Tibial artery (tissue), 4 donors: ENCODE measurements around the gene VTI1A.
A peak's percentile ranks its signal among the peaks of the same experiment; 100 is the strongest.

ENCODE experiments used
- DNase-seq, 2 donors: peaks; one replicate each; pipeline ENCODE4 v3.0.0-alpha.2; 2019
- H3K27ac ChIP-seq, 2 donors: fragments of 200-600 bp; sonication (generic) in 1 of 2; 1 replicate in 1 of 2; 2 replicates in 1 of 2; pipeline ENCODE4 v1.5.1; 2018 to 2019; ENCODE audit warnings: mild to moderate bottlenecking in 1 of 2
- H3K27me3 ChIP-seq, 2 donors: fragments of 200-600 bp; sonication (generic) in 1 of 2; one replicate each; pipeline versions ENCODE4 v1.5.1 to v1.6.0; 2016 to 2019
- H3K36me3 ChIP-seq, 3 donors: fragments of 200-600 bp; sonication (generic) in 2 of 3; one replicate each; pipeline ENCODE4 v1.5.1; 2016 to 2019; ENCODE audit warnings: mild to moderate bottlenecking in 2 of 3
- H3K4me1 ChIP-seq, 4 donors: fragments of 200-600 bp; sonication (generic) in 2 of 4; 1 replicate in 3 of 4; 2 replicates in 1 of 4; pipeline ENCODE4 v1.5.1; 2016 to 2019
- H3K4me3 ChIP-seq, 2 donors: fragments of 200-600 bp; sonication (generic) in 1 of 2; 1 replicate in 1 of 2; 2 replicates in 1 of 2; pipeline ENCODE4 v1.5.1; 2018 to 2019; ENCODE audit warnings: mild to moderate bottlenecking in 2 of 2
- H3K9me3 ChIP-seq, 3 donors: fragments of 200-600 bp; sonication (generic) in 1 of 3; one replicate each; pipeline ENCODE4 v1.5.1; 2016 to 2019
- CTCF ChIP-seq, 2 experiments: fragments of 200-600 bp in 1 of 2; fragments of 450-650 bp in 1 of 2; IDR thresholded peaks; one replicate each; pipeline ENCODE4 v1.5.1; 2017 to 2019; ENCODE audit warnings: antibody characterized with exemption in 2 of 2, mild to moderate bottlenecking in 1 of 2, moderate library complexity in 1 of 2
- intact Hi-C: fragments of 100-400 bp; cut with DNase I; formaldehyde crosslinking; loops from one replicate; pipeline ENCODE4 v1.15.0; 2023; ENCODE audit warnings: low total_unique reads

VTI1A gene

DNA sequence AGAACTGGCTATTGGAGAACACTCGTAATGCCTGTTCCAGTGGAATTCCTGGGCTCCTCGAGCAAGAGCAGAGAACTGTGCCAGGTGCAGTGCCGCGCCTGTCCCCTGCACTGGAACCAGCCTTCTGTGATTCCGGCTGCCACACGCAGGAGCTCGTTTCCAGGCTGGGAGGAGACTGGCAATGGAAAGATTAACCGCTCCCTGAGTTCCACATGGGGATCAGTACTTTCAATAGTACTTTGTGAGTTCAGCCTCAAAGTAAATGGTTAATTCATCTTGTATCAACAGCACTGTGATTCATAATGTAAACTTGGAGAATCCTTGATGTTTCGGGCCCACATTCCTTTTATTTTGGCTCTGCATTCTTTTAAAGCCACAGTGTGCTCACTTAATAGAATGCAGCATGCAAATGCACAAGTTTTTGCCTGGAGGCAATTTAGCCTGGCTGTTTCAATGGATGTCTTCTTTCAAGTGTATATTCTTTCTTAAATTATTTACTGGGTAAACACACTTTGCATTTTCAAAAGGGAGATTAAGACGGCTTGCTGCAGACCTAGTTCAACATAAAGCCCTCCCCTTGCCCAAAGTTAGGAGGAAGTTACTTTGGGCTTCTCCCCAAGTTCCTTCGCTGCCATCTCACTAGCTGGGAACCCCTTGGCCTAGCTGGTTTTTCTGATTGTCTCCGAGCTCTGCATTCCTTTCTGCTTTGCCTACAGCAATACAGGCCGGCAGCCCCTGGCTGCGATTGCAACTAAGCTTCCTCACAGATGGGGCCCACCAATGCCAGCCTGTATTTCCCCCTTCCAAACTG lies 364.9 kb downstream of the VTI1A start:
- H3K9me3 ChIP-seq, result no peaks in the 10 kb centered on the region
- intact Hi-C loops, result no loop called here
- peak; percentile 42 to 89 for DNase-seq
- peak overlapping the region; percentile 40 to 55 for H3K27ac ChIP-seq
- no peaks in the 10 kb centered on the region for H3K27me3 ChIP-seq
- no peaks in the 10 kb centered on the region for H3K36me3 ChIP-seq
- no peak overlapping the region for H3K4me3 ChIP-seq
- peaks cover 0 to 24% (median 17%) of the 10 kb centered on the region in 4 donors for H3K4me1 ChIP-seq
- TF ChIP-seq CTCF (IDR thresholded peaks at IDR 0.05), result peak; percentile 5 to 38

- DNase-seq, result no peak
- Histone ChIP-seq H3K9me3 (no peaks in the 10 kb centered on the region), H3K36me3 (no peaks in the 10 kb centered on the region), H3K27ac (peak overlapping the region in 1 of 2 donors; percentile 55), H3K27me3 (no peaks in the 10 kb centered on the region), H3K4me1 (peaks cover 0 to 24% (median 17%) of the 10 kb centered on the region in 4 donors), H3K4me3 (no peak overlapping the region)
- intact Hi-C loops, result no loop called here
- TF ChIP-seq CTCF (IDR thresholded peaks at IDR 0.05), result no peak
These were observed 365.6 kb downstream of the VTI1A start for GRCh38 chr10:112812586-112812985.

DNA sequence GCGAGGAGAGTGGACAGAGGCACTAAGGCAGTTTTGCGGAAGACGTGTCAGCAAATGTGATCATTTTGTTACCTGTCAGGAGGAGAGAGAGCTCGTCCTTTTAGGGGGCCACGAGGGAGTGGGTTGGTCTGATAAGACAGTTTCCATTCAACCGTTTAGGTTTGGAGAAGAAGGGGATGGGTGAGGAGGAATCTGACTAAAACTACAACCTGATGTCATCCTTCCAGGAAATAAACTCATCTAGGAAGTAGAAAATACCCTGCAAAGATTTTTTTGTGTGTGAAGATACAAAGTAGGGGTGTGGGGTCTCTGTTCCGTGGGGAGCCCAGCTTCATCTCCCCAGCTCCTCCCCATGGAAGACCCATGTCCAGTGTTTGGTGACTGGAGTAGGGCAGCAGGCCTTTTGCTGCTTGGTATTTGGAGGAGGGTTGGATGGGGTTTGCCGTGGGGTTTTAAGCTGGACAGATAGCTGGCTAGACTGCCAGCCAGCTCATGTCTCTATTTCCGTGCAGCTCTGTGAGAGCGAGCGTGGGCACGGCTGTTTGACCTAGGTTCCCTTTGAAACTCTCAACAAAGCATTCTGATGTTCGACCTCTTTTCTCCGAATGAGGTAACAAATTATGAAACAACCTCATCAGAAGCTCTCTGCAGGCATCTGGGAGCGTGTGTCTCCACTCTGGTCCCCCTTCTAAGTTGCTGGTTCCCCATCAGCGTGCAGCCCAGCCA lies 367.0 kb downstream of the VTI1A start:
- Histone ChIP-seq H3K27me3 (no peaks in the 10 kb centered on the region), H3K4me3 (no peak overlapping the region), H3K27ac (no peak overlapping the region), H3K9me3 (no peaks in the 10 kb centered on the region), H3K4me1 (peaks cover 0 to 24% (median 17%) of the 10 kb centered on the region in 4 donors), H3K36me3 (no peaks in the 10 kb centered on the region)
- DNase-seq, result no peak
- intact Hi-C loops, result no loop called here
- TF ChIP-seq CTCF (IDR thresholded peaks at IDR 0.05), result no peak

DNA sequence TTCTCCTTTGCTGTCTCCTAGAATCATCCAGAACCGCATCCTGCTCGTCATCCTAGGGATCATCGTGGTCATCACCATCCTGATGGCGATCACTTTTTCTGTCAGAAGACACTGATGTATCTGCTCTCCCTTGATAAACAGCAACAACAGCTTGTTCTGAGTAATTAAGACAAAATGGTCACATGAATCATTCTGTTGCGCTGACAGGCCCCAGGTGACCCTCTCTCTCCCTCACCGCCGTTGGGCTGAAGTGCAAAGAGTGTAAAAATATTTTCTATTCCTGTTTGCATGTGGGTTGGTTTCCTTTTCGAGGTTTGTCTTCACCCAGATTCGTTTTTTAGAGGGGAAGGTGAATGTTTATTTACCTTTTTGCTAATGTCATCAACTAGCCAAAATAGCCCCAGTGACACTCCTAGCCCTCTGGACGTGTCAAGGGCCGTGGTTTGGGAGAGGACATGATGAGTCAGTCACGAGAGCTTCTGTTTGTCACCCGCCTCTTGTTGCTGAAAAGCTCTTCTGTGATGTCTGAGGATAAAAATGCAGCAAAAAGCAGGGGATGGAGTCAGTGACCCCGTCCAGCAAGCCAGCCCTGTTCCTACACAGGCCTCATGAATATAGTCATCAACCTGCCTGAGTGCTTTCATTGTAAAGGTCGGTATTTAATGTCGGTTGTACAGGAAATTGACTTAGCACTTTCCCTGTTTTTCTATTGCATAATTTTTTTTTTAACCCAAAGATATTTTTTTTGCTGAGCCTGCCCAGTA lies 368.4 kb downstream of the VTI1A start:
- intact Hi-C loops, result no loop called here
- no peaks in the 10 kb centered on the region for H3K36me3 ChIP-seq
- no peaks in the 10 kb centered on the region for H3K9me3 ChIP-seq
- TF ChIP-seq CTCF (IDR thresholded peaks at IDR 0.05), result no peak
- peak in 1 of 2 donors; percentile 41 for DNase-seq
- no peak overlapping the region for H3K4me3 ChIP-seq
- no peaks in the 10 kb centered on the region for H3K27me3 ChIP-seq
- H3K4me1 ChIP-seq, result peaks cover 0 to 24% (median 17%) of the 10 kb centered on the region in 4 donors
- peak overlapping the region; percentile 5 to 40 for H3K27ac ChIP-seq

- H3K4me1 ChIP-seq, result peaks cover 0 to 24% (median 17%) of the 10 kb centered on the region in 4 donors
- H3K36me3 ChIP-seq, result no peaks in the 10 kb centered on the region
- no peak for DNase-seq
- H3K27me3 ChIP-seq, result no peaks in the 10 kb centered on the region
- no peaks in the 10 kb centered on the region for H3K9me3 ChIP-seq
- intact Hi-C loops, result no loop called here
- no peak for TF ChIP-seq CTCF (IDR thresholded peaks at IDR 0.05)
- peak overlapping the region in 1 of 2 donors; percentile 40 for H3K27ac ChIP-seq
- H3K4me3 ChIP-seq, result no peak overlapping the region
These were observed 369.0 kb downstream of the VTI1A start for GRCh38 chr10:112816033-112816430.
